Naive thymus-derived CD4-positive, alpha-beta T cell (primary cell): Measurements from ENCODE around the gene INSC. TPM values are rescaled to one million over a fixed set of nuclear protein-coding genes. Genes with fewer than 3 reads are reported as not detected.
A peak's percentile ranks its signal among the peaks of the same experiment; 100 is the strongest.

Source experiments
- ATAC-seq: fragments of 150-1000 bp; cut with Tn5 transposase; 2 replicates; pipeline ENCODE4 v1.10.0; 2021; ENCODE audit warnings: mild to moderate bottlenecking, moderate library complexity
- CTCF ChIA-PET: fragments of 350-600 bp; sonication (Branson Sonifier 250); formaldehyde crosslinking; loops from one replicate; lab custom pipeline; 2021; ENCODE audit warnings: antibody characterized with exemption; lab: Charles Lee
- POLR2A ChIA-PET: fragments of 350-600 bp; sonication (Branson Sonifier 250); formaldehyde crosslinking; loops from one replicate; lab custom pipeline; 2021; ENCODE audit warnings: antibody characterized with exemption, inconsistent platforms; lab: Charles Lee
- DNase-seq, 9 donors: peaks; one replicate each; pipeline versions ENCODE4 v3.0.0 to v3.0.0-alpha.2; 2020 to 2022; ENCODE audit warnings: mixed read lengths in 1 of 9
- H3K27ac ChIP-seq: one replicate; pipeline ENCODE4 v1.7.0; 2013; ENCODE audit warnings: mild to moderate bottlenecking, low read depth, low read length, moderate library complexity
- H3K27me3 ChIP-seq, 2 donors: one replicate each; pipeline ENCODE4 v1.7.0; 2013; ENCODE audit warnings: low read length in 2 of 2, mild to moderate bottlenecking in 2 of 2, moderate library complexity in 2 of 2; ENCODE audit not compliant: control insufficient read depth in 2 of 2, insufficient read depth in 2 of 2
- H3K36me3 ChIP-seq, 3 experiments: 1 replicate in 2 of 3; 2 replicates in 1 of 3; pipeline ENCODE4 v1.7.0; 2013; ENCODE audit warnings: low read length in 3 of 3, mild to moderate bottlenecking in 3 of 3, moderate library complexity in 1 of 3; ENCODE audit not compliant: insufficient read depth in 3 of 3, control insufficient read depth in 2 of 3
- H3K4me1 ChIP-seq, 2 donors: one replicate each; pipeline ENCODE4 v1.7.0; 2013; ENCODE audit warnings: low read length in 2 of 2, mild to moderate bottlenecking in 2 of 2, moderate library complexity in 1 of 2; ENCODE audit not compliant: control insufficient read depth in 2 of 2, insufficient read depth in 2 of 2
- H3K4me3 ChIP-seq: 2 replicates; pipeline ENCODE4 v1.7.0; 2013; ENCODE audit warnings: mild to moderate bottlenecking, low read length
- H3K9me3 ChIP-seq, 3 experiments: 1 replicate in 2 of 3; 2 replicates in 1 of 3; pipeline ENCODE4 v1.7.0; 2013; ENCODE audit warnings: low read length in 3 of 3; ENCODE audit not compliant: control insufficient read depth in 2 of 3
- H3K27ac Mint-ChIP-seq, 9 donors: one replicate each; pipeline ENCODE4 v1.8.0; 2020 to 2022; ENCODE audit warnings: mixed read lengths in 9 of 9, mild to moderate bottlenecking in 8 of 9, moderate library complexity in 5 of 9, inconsistent platforms in 2 of 9
- H3K27me3 Mint-ChIP-seq, 5 donors: one replicate each; pipeline ENCODE4 v1.8.0; 2021 to 2022; ENCODE audit warnings: mixed read lengths in 5 of 5, mild to moderate bottlenecking in 1 of 5
- H3K36me3 Mint-ChIP-seq, 5 donors: one replicate each; pipeline ENCODE4 v1.8.0; 2020 to 2022; ENCODE audit warnings: mixed read lengths in 5 of 5, mild to moderate bottlenecking in 3 of 5, inconsistent platforms in 1 of 5
- H3K4me1 Mint-ChIP-seq, 7 donors: one replicate each; pipeline ENCODE4 v1.8.0; 2020 to 2022; ENCODE audit warnings: mixed read lengths in 7 of 7, mild to moderate bottlenecking in 3 of 7, inconsistent platforms in 1 of 7
- H3K4me3 Mint-ChIP-seq, 10 donors: one replicate each; pipeline ENCODE4 v1.8.0; 2020 to 2022; ENCODE audit warnings: mild to moderate bottlenecking in 10 of 10, mixed read lengths in 10 of 10, moderate library complexity in 6 of 10, inconsistent platforms in 2 of 10
- H3K9me3 Mint-ChIP-seq, 11 donors: one replicate each; pipeline ENCODE4 v1.8.0; 2020 to 2022; ENCODE audit warnings: mixed read lengths in 11 of 11, mild to moderate bottlenecking in 4 of 11, inconsistent platforms in 1 of 11, moderate library complexity in 1 of 11
- intact Hi-C, 2 donors: fragments of 100-400 bp; cut with micrococcal nuclease; formaldehyde crosslinking; loops; one replicate each; pipeline ENCODE4 v1.15.1; 2023
- polyA plus RNA-seq, 2 donors: library from polyadenylated mRNA; unstranded; fragments of 300-500 nt; fragmentation: Illumina TruSeq; gene quantifications; one replicate each; pipeline ENCODE4 v1.2.3, GENCODE V29; 2021
- total RNA-seq, 6 experiments: library from RNA in 5 of 6; stranded (reverse) in 5 of 6; gene quantifications; 1 replicate in 5 of 6; 2 replicates in 1 of 6; pipeline ENCODE4 v1.2.3 and lab custom pipeline; 2021 to 2026

INSC gene
- total and polyA plus RNA-seq, 7 experiments from 2014 or later, result 0.14 to 0.56 (median 0.22) TPM; not detected in 2

- H3K4me1 Mint-ChIP-seq, result peaks cover 0 to 21% (median 13%) of the 10 kb centered on the region in 7 donors
- Histone ChIP-seq H3K9me3 (no peaks in the 10 kb centered on the region), H3K36me3 (no peaks in the 10 kb centered on the region), H3K27ac (no peak overlapping the region), H3K4me1 (peaks cover 0 to 4% of the 10 kb centered on the region in 2 donors), H3K4me3 (no peak overlapping the region), H3K27me3 (no peaks in the 10 kb centered on the region)
- peaks cover 0 to 2% (median 0%) of the 10 kb centered on the region in 11 donors for H3K9me3 Mint-ChIP-seq
- ChIA-PET CTCF (no interaction called here), POLR2A (no interaction called here)
- no peak overlapping the region for H3K4me3 Mint-ChIP-seq
- DNase-seq, result no peak
- peaks cover 0 to 24% (median 0%) of the 10 kb centered on the region in 5 donors for H3K27me3 Mint-ChIP-seq
- H3K27ac Mint-ChIP-seq, result peak overlapping the region in 1 of 9 donors; percentile 72
- no peaks in the 10 kb centered on the region for H3K36me3 Mint-ChIP-seq
- intact Hi-C loops, result no loop called here
- ATAC-seq, result no peak
Observed at GRCh38 chr11:15150507-15150906, 35.8 kb downstream of the INSC start.

- Mint-ChIP-seq H3K36me3 (no peaks in the 10 kb centered on the region), H3K27ac (no peak overlapping the region), H3K9me3 (peaks cover 0 to 2% (median 0%) of the 10 kb centered on the region in 11 donors), H3K4me3 (no peak overlapping the region), H3K4me1 (peaks cover 0 to 21% (median 13%) of the 10 kb centered on the region in 7 donors), H3K27me3 (peaks cover 0 to 7% (median 0%) of the 10 kb centered on the region in 5 donors)
- CTCF ChIA-PET, result no interaction called here
- Histone ChIP-seq H3K9me3 (no peaks in the 10 kb centered on the region), H3K27ac (no peak overlapping the region), H3K36me3 (no peaks in the 10 kb centered on the region), H3K27me3 (no peaks in the 10 kb centered on the region), H3K4me1 (peaks cover 0 to 4% of the 10 kb centered on the region in 2 donors), H3K4me3 (no peak overlapping the region)
- ATAC-seq (no peak), DNase-seq (no peak)
- intact Hi-C loops, result no loop called here
- POLR2A ChIA-PET, result interaction anchor here (0.7 kb wide), 1 partner anchor 76 kb away, joined by 3 read pairs; no protein-coding TSS in a partner anchor
Observed at GRCh38 chr11:15153231-15153630, 38.5 kb downstream of the INSC start.

- ChIA-PET CTCF (no interaction called here), POLR2A (no interaction called here)
- no peak for DNase-seq
- Mint-ChIP-seq H3K4me3 (no peak overlapping the region), H3K9me3 (no peaks in the 10 kb centered on the region), H3K27me3 (peaks cover 0 to 21% (median 5%) of the 10 kb centered on the region in 5 donors), H3K36me3 (no peaks in the 10 kb centered on the region), H3K27ac (no peak overlapping the region), H3K4me1 (no peaks in the 10 kb centered on the region)
- no peaks in the 10 kb centered on the region for H3K4me1 ChIP-seq
- no peaks in the 10 kb centered on the region for H3K9me3 ChIP-seq
- no peak for ATAC-seq
- no peak overlapping the region for H3K27ac ChIP-seq
- no peak overlapping the region for H3K4me3 ChIP-seq
- intact Hi-C loops, result no loop called here
- H3K36me3 ChIP-seq, result no peaks in the 10 kb centered on the region
- H3K27me3 ChIP-seq, result no peaks in the 10 kb centered on the region
Observed at GRCh38 chr11:15157181-15157580, 42.5 kb downstream of the INSC start.

GRCh38 chr11:15157606-15158137, 42.9 kb downstream of the INSC start:
- no peaks in the 10 kb centered on the region for H3K27me3 ChIP-seq
- ATAC-seq (no peak), DNase-seq (no peak)
- H3K9me3 ChIP-seq, result no peaks in the 10 kb centered on the region
- Mint-ChIP-seq H3K4me1 (no peaks in the 10 kb centered on the region), H3K36me3 (no peaks in the 10 kb centered on the region), H3K27ac (peak overlapping the region in 1 of 9 donors; percentile 2), H3K27me3 (peaks cover 0 to 21% (median 5%) of the 10 kb centered on the region in 5 donors), H3K9me3 (no peaks in the 10 kb centered on the region), H3K4me3 (no peak overlapping the region)
- ChIA-PET CTCF (no interaction called here), POLR2A (no interaction called here)
- no peaks in the 10 kb centered on the region for H3K4me1 ChIP-seq
- H3K36me3 ChIP-seq, result no peaks in the 10 kb centered on the region
- no peak overlapping the region for H3K4me3 ChIP-seq
- H3K27ac ChIP-seq, result no peak overlapping the region
- intact Hi-C loops, result no loop called here

- ChIA-PET CTCF (no interaction called here), POLR2A (no interaction called here)
- intact Hi-C loops, result loop anchor here in 1 of 2 donors (1.0 kb wide), 1 partner anchor 57 kb away; no protein-coding TSS in a partner anchor
- peaks cover 0 to 26% (median 5%) of the 10 kb centered on the region in 5 donors for H3K27me3 Mint-ChIP-seq
- Histone ChIP-seq H3K4me1 (no peaks in the 10 kb centered on the region), H3K36me3 (no peaks in the 10 kb centered on the region), H3K9me3 (no peaks in the 10 kb centered on the region), H3K27ac (no peak overlapping the region), H3K4me3 (no peak overlapping the region), H3K27me3 (no peaks in the 10 kb centered on the region)
- H3K9me3 Mint-ChIP-seq, result no peaks in the 10 kb centered on the region
- H3K4me1 Mint-ChIP-seq, result no peaks in the 10 kb centered on the region
- no peak overlapping the region for H3K4me3 Mint-ChIP-seq
- ATAC-seq, result no peak
- no peak for DNase-seq
- H3K36me3 Mint-ChIP-seq, result no peaks in the 10 kb centered on the region
- peak overlapping the region in 1 of 9 donors; percentile 2 for H3K27ac Mint-ChIP-seq
Observed at GRCh38 chr11:15158351-15159015, 43.8 kb downstream of the INSC start.

- Histone ChIP-seq H3K4me3 (no peak overlapping the region), H3K4me1 (no peaks in the 10 kb centered on the region), H3K27me3 (no peaks in the 10 kb centered on the region), H3K9me3 (no peaks in the 10 kb centered on the region), H3K36me3 (no peaks in the 10 kb centered on the region), H3K27ac (no peak overlapping the region)
- peaks cover 0 to 29% (median 5%) of the 10 kb centered on the region in 5 donors for H3K27me3 Mint-ChIP-seq
- no peaks in the 10 kb centered on the region for H3K9me3 Mint-ChIP-seq
- DNase-seq (no peak), ATAC-seq (no peak)
- POLR2A ChIA-PET, result no interaction called here
- H3K4me1 Mint-ChIP-seq, result no peaks in the 10 kb centered on the region
- CTCF ChIA-PET, result interaction anchor here (0.6 kb wide), 1 partner anchor 56 kb away, joined by 4 read pairs; no protein-coding TSS in a partner anchor
- no peaks in the 10 kb centered on the region for H3K36me3 Mint-ChIP-seq
- intact Hi-C loops, result loop anchor here in 1 of 2 donors (1.0 kb wide), 1 partner anchor 58 kb away; no protein-coding TSS in a partner anchor
- H3K4me3 Mint-ChIP-seq, result no peak overlapping the region
- no peak overlapping the region for H3K27ac Mint-ChIP-seq
Observed at GRCh38 chr11:15159085-15159484, 44.4 kb downstream of the INSC start.
